Keratinocyte (primary cell): ENCODE measurements around the gene MAD1L1.

ENCODE experiments used
- CTCF ChIP-seq, 3 experiments: IDR thresholded peaks in 1 of 3; conservative IDR thresholded peaks in 1 of 3; optimal IDR thresholded peaks in 1 of 3; 2 replicates in 2 of 3; 3 replicates in 1 of 3; pipeline versions ENCODE3 to v1.5.1; 2011; ENCODE audit warnings: low read length in 3 of 3, mild to moderate bottlenecking in 3 of 3, moderate library complexity in 2 of 3, control low read depth in 1 of 3, inconsistent platforms in 1 of 3; ENCODE audit not compliant: insufficient read depth in 2 of 3; ENCODE audit errors: extremely low read depth in 1 of 3
- EZH2 ChIP-seq: IDR thresholded peaks from one replicate; pipeline ENCODE4 v1.6.1; 2012; ENCODE audit warnings: inconsistent platforms, mild to moderate bottlenecking, low read length, moderate library complexity

- TF ChIP-seq EZH2: no peak
- no peak for TF ChIP-seq CTCF (optimal IDR thresholded peaks at IDR 0.05 in 1 of 3, IDR thresholded peaks at IDR 0.05 in 1 of 3, conservative IDR thresholded peaks at IDR 0.05 in 1 of 3; ENCODE audit: extremely low read depth in 1 of 3, insufficient read depth in 2 of 3, low read length in 3 of 3)
These were observed 309.1 kb downstream of the MAD1L1 start for GRCh38 chr7:1923409-1924257.
